GM19452 (cell line): ENCODE data around the gene ARAP1.

Experiments used
- ATAC-seq: cut with Tn5 transposase; IDR thresholded peaks from one replicate; pipeline ENCODE4 v1.9.1; 2021; ENCODE audit not compliant: unreplicated experiment

The ARAP1 gene

DNA sequence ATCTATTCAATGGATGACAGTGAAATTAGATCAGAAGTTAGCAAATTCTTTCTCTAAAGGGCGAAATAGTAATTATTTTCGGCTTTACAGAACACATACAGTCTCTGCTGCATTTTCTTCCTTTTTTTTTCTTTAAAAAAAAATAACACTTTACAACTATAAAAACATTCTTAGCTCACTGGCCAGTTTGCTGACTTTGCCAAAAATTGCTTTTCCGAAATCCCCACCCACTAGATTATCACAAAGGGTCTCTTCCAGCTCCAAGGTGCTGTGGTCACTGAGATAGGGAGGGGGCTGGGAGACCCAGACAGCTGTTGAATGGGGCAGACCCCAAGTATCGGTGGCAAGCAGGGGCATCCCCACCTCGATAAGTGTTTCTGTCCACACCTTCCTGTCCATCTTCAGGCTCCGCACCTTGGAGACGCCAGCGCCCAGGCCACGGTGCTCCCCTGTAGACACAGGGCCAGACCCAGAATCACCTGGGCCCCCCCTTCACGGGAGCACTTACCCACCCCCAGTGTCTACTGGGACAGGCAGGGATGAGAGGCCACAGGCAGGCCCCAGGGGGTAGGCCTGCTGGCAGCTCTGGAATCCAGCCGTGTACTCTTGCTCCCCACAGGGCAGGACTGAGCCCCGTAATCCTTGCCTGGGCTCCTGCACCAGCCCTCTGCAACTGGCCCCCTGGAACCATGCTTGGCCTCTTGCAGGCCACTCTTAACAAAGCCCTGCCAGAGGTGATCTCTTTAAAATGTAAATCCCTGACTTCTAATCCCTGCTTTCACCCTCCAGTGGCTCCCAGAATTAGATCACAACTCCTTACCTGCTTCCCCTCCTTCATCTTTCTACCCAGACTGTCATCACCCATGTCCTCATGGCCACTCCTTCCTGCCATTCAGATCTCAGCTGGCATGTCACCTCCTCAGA lies 46.5 kb downstream of the ARAP1 start:
- no peak for ATAC-seq

DNA sequence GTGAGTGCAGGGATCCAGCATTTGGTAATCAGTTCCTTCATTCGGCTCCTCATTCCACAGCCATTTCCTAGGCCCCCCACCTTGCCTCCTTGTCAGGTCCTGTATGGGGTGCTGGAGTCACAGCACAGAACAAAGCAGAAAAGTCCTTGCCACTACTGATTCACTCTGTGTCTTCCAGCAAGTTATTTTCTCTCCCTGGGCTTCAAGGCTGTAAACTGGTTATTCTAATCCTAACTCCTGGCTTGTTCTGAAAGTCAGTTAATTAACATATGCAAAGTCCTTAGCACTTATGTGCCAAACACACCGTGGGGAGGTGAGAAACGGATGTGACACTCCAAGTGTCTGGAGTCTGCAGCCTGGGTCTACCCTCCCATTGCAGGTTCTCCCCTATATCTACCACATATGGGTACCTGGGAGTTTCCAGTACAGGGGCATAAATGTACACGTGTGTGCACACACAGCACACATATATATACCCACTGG lies 47.4 kb downstream of the ARAP1 start:
- no peak for ATAC-seq

DNA sequence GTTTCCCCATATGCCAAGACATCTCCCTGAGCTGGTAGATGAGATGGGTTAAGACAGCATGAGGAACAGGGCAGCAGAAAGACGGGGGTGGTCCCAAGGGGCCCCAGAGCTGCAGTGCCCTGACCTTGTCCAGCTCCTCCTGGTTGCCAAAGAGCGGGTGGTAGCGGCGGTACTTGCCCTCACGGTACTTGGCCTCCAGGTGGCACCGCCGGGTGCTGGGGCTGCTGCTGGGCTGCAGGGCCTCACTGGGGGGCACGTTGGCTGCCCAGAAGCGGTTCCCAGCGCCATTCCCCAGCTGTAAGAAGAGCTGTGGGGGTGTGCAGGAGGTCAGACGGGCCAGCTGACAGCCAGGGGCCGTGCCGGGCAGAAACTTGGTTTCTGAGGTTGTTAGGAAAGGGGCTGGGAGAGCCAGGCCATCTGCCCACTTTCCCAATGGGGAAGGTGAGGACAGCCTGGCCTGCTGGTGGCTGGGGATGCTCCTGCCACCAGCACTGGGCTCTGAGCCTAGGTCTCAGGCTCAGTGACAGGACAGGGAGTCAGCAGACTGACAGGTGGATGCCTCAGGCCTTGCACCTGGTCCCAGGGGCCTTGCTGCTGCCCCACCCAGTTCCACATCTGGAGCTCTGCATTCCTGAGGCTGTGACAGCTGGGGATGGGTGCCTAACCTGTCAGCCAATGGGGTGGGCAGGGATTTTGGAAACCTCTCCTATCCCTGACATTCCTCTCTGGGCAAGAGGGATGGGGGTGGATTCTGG lies 48.0 kb downstream of the ARAP1 start:
- no peak for ATAC-seq

DNA sequence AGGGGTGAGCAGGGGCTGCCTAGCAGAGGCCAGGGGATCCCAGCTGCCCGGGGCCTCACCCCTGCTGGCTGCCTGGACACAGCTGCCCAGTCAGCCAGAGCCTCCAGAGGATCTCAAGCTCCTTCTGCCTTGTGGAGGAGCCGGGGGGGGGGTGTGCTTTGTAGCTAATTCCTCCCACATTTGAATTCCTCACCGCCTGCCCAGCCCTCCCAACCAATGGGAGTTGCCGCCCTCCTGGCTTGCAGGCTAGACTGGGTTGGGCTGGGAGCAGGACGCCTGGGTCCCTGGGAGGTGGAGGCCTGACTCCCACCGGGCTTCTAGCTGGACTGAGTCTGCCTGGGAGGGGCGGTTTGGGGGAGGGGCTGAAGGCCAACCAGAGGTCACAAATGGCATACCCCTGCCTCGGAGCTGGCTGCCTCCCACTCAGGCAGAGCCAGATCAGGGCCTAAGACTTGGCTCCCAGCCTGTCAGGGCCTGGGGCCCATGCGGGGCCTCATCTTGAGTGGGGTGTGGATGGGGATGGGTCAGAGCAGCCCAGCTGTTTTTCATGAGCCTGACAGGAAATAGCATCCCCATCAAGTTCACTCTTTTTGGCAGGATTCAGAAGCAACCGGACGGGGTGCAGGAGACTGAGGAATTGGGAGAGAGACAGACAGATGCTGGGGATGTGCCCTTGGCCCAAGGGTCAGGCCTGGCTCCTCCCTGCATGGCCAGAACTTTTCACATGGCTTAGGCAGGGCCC lies 48.8 kb downstream of the ARAP1 start:
- ATAC-seq = no peak

DNA sequence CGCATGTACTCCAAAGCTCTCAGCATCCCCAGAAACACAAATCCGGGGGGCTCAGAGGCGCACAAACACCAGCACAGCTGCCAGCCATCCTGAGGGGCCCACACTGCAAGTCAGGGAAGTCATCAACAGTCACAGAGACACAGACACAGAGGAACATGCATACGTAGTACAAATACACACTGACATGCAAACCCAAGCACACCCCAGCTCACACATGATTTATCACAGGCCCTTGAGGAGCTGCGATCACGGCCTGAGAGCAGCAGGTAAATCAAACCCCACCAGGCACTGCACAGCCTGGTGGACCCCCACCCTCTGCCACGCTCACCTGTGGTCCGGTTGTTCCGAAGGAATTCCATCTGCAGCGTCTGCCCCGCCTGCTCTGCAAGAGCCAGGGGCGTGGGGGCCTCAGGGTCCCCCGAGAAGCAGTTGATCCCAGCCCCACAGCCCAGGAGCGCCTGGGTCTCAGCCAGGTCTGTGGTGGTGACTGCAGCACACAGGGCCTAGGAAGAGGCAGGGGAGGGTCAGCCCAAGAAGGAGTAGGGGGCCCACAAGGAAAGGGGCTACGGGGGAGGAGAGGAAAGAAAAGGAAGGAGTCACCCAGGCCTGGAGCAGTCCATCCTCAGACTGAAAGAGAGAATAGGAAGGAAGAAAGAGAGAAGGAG lies 49.5 kb downstream of the ARAP1 start:
- no peak for ATAC-seq

DNA sequence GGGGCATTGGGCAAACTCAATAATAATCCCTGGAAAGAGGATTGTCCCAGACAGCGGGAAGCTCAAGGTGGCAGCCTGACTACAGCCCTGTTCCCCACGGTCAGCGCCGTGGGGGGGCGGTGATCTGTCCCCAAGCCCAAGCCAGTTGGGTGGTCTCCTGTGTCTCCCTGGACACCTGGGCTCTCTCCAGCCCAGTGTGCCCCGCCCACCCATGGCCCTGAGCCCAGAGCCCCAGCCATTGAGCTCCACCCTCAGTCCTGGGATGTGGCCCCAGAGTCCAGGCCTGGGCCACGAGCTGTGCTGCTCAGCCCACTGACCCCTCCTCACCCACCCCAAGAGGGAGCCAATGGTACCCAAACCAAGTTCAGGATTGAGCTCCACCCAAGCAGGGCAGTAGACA lies 50.1 kb downstream of the ARAP1 start:
- no peak for ATAC-seq

DNA sequence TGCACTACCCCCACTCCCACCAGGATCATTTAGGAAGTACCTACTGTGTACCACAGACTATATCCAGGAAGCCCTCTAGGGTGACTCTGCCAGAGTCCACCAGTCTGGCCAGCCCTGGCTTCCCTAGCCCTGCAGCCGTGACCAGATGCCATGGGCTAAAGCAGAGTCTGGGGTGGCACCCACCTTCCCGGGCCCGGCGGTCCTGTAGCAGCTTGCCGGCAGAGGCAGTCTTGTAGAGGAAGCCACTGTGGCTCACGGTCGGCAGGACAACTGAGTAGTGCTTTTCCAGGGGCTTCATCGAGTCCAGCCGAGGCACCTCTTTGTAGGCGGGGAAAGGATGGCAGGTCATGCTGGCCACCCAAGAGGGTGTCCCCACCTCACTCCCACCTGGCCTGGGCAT lies 50.7 kb downstream of the ARAP1 start:
- ATAC-seq = no peak

DNA sequence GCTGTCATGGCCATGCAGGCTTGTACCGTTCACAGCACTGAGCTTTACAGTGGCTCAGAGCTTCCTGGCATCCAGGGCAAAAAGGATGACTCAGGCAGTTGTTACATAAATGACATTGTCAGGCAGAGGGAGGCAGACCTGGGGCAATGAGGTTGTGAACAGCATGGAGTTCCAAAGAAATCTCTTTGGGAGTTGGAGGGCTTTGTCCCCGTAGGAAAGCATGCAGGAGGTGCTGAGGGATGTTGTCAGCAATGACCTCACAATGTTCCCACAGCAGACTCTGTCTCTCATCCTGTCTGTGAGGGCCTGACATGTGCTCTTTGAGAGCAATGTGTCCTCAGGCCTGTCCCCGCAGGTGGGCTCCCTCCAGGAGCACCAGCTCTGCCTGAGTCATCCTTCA lies 52.1 kb downstream of the ARAP1 start:
- no peak for ATAC-seq

DNA sequence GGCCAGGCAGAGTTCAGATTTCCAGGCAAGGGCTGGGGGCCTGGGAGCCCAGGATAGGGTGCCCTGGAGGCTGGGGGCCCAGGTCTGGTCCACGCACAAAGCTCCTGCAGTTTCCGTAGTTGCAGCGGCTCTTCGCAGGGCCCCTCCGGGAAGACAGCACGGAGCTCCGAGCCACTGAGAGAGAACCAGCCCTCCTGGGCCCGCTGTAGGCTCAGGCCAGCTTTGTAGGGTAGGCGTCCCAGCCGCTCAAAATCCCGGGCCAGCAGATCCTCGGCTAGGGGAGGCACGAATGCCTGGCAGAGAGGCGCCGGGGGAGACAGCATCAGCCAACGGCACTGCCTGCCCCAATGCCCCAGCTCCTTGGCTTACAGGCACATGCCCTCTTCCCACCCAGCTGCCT lies 54.4 kb downstream of the ARAP1 start:
- ATAC-seq = no peak

DNA sequence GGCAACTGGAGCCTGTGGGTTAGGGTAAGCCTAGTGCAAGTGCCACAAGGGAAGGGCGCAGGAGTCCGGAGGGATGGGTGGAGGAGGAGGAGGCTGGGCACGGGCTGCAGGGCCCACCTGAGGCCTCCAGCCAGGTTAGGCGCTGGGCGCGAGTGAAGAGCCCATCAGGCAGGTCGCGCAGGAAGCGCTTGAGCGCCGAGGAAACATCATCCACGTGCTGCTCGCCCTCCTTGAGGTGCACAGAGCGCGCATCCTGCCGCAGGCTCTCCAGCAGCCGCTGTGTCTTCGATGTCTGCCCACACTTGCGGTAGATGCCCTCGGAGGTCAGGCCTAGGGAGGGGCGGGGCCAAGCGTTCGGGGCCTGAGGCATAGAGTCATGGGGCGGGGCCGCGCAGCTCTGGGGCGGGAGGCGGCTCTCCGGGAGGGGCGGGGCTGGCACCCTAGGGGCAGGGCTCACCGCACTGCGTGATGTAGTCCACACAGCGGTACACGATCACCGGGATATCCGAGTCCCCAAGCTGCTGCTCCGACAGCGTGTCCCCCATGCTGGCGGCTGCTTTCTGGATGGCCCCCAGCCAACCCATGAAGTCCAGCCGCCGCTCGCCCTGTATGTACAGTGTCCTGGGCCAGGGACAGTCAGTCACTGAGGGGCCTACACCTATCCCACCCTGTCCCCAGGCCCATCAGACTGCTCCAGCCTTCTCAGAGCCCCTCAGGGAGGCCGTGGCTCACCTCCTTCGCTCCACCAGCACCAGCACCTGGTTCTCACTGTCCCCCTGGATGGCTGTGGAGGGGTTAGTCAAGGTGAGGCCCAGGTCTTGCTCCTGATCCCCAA lies 55.1 kb downstream of the ARAP1 start:
- ATAC-seq = no peak

DNA sequence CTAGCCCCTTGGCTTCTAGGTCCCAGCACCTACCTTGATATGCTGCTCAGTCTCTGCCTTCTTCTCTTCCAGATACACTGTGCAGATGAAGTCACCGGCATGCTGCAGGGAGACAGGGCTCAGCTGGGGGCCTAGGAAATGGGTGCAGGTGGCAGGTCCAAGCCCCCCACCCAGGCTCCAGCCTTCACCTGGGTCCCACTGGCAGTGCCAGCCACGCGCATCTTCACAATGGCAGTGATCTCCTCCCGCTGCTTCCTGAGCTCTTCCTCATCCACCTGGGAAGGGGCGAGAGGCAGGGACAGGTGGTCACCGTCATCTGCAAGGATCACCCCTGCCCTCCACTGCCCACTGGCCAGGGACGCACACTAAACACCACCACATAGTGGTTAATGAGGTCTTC lies 56.9 kb downstream of the ARAP1 start:
- no peak for ATAC-seq

DNA sequence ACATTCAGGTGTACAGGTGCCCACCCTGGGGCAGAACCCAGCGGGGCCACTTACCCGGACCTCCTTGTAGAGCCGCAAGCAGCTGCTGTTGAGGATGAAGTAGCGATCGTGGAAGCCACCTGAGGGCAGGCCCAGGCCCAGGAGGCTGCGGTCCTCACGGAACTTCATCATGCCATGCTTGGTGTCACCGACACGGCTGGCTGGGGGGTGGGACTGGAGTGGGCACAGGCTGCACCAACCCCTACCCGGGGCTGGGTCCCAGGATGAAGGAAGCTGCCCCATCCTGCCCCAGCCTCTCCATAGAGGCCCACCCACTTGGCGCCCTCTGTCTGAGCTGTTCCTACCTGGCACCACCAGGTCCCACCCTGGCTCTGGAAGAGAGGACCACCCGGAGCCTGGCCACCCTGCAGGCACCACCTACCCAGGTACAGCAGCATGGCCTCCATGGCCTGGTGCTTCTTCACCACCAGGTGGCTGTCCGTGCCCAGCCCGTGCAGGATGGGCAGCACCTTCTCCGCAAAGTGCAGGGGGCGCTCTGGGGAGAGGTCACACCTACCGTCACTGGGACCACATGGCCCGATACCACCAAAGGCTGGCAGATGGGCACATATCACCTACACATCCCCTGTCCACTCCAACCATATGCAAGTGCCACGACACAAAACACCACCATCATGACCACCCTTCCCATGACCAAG lies 58.8 kb downstream of the ARAP1 start:
- ATAC-seq = no peak

DNA sequence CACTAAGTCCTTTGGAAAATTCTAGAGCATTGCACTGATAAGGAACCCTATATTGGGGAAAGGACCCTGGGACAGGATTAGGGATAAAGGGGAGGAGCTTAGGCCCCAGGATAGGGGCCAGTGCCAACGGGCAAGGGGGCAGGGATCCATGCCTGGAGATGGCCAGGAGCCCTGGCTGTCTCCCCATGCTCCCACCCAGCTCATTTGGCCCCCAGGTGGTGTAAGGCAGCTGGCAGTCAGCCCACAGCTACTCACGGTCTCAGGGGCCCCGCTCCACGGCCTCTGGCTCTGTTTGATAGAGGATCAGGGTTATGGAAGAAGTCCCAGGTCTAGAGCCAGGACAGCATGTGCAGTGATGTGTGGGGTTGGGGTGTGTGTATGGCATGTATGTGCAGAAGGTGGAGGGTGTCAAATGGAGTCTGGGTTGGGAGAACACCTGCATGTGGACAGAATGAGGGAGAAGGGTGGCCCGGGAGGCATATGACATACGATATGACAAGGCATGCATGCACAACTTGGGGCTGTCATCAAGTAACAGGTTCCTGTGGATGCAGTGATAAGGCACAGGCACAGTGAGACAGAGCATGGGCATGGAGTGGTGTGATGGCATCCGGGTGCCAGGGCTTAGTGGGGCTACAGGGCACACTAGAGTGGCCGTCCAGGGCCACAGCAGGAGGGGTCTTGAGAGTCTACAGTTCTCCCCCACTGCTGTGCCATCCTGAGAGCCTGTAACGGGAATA lies 59.5 kb downstream of the ARAP1 start:
- no peak for ATAC-seq

DNA sequence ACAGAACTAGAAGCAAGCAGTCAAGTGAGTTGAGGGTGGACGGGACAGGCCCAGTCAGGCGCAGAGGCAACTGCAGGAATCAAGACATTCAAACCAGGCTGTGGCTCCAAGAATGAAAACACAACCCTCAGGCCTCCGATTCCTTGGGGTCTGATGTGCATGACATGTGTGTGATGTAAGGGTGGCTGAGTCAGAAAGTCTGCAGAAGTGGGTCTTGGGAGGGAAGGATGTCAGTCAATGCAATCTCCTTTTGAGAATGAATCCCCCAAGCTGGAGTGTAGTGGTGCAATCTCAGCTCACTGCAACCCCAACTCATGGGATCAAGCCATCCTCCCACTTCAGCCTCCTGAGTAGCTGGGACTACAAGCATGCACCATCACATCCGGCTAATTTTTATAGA lies 62.0 kb downstream of the ARAP1 start:
- ATAC-seq = no peak

DNA sequence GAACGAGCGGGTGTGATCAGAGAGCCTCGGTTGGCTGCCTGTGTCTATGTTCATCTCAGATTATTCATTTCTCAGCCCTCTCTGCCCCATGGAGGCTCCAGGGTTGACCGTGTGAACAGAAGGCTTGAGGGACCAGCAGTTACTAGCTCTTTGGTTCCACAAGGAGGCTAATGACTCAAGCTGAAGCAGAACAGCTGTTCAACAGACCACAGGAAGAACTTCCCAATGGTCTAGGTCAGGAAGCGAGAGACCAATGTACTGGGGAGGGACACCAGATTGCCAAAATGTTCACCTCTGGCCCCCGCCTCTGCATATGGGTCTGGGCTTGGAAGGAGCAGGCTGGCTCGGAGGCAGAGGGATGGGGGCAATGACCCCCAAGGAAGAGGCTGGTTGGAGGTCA lies 63.3 kb downstream of the ARAP1 start:
- ATAC-seq = no peak

DNA sequence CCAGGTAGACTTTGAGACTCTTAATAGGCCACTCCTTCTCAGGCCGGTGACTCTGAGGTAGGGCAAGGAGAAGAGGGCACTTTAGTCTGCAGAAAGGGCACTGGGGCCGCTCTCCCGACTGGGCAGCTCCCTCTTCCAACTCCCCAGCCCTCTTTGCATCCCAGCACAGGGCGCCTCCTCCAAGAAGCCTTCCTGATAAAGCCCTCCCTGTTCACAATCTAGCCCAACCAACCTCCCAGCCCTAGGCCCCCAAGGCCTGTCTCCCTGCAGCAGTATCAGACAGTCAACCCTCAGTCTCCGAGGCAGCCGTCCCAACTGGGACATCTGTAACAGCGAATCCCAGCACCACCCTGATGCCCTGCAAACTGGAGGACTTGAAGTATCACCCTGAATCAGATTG lies 63.7 kb downstream of the ARAP1 start:
- ATAC-seq = no peak

DNA sequence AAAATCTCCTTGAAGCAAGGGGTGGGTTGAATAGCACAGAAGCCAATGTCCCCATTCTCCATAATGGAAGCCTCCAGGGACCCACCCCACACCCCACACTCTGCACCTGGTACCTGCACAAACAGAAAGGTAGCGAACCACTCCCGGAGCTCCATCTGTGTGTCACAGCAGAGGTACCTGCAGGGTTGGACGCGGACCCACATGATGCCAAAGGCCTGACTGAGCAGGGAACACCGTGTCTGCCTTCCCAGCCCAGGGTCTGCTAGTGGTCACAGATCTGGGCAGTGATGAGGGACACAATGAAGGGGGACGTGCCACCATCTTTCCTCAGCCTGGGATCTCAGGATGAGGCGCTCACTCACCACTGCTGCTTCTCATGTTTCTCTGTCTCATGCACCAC lies 64.9 kb downstream of the ARAP1 start:
- ATAC-seq = no peak

DNA sequence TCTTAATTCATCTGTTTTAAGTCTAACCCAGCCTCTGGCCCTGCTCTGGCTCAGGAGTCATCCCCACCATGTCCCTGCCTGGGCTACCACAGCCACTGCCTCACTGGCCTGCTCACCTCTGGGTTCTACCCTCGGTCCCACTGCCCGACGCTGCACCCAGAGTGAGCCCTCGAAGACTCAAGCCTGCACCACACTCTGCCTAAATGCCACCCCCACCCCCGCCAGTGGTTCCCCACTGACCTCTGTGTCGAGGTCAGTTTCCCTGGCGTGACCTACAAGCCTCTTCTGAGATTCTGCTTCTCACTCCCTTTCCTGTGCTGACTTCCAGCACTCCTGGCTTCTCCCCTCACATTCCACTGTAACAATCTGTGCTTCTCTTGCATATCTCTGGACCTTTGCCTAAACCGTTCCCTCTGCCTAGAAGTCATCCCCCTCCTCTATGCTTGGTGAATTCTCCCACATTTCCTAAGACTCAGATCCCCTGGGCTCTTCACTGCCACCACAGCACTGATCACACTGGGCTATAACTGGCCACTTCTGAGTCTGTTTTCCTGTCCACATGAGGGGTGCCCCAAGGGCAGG lies 65.5 kb downstream of the ARAP1 start:
- no peak for ATAC-seq
